WTC11 (cell line): ENCODE data around the gene PREX1.
A peak's percentile ranks its signal among the peaks of the same experiment; 100 is the strongest.

Experiments used
- ATF3 ChIP-seq: sonication (generic); formaldehyde crosslinking; conservative IDR thresholded peaks from 2 replicates; pipeline ENCODE4 v1.8.1; 2022; ENCODE audit warnings: mild to moderate bottlenecking, missing genetic modification reagents
- CTCF ChIP-seq: fragments of 200-600 bp; IDR thresholded peaks from 2 replicates; pipeline ENCODE4 v1.8.0; 2022; ENCODE audit warnings: antibody characterized with exemption
- EMX1 ChIP-seq: fragments of 250-450 bp; sonication (Bioruptor Pico); IDR thresholded peaks from 2 replicates; pipeline ENCODE4 v1.8.0; 2021; ENCODE audit warnings: mild to moderate bottlenecking
- MAX ChIP-seq: sonication (generic); formaldehyde crosslinking; IDR thresholded peaks from 2 replicates; pipeline ENCODE4 v1.8.0; 2022; ENCODE audit warnings: mild to moderate bottlenecking, missing genetic modification reagents
- USF1 ChIP-seq: sonication (generic); formaldehyde crosslinking; IDR thresholded peaks from 2 replicates; pipeline ENCODE4 v1.8.0; 2022; ENCODE audit warnings: mild to moderate bottlenecking, missing genetic modification reagents
- ZNF121 ChIP-seq: sonication (generic); formaldehyde crosslinking; IDR thresholded peaks from 2 replicates; pipeline ENCODE4 v1.8.0; 2023; ENCODE audit warnings: missing genetic modification reagents

GRCh38 chr20:48657426-48658197 lies 170.2 kb downstream of the PREX1 start:
- TF ChIP-seq CTCF (peak; percentile 94), MAX (no peak), EMX1 (CRISPR knock-in tag) (no peak), ZNF121 (CRISPR knock-in tag) (no peak), ATF3 (CRISPR knock-in tag) (no peak), USF1 (no peak)
